ENCODE results near the gene MRPL22.

GRCh38 chr5:155017610-155018009 lies 76.7 kb downstream of the MRPL22 start:
- no peak for TF ChIP-seq CTCF (conservative IDR thresholded peaks at IDR 0.05)
- no peak for TF ChIP-seq EZH2 (IDR thresholded peaks at IDR 0.05; ENCODE audit: low read depth)

Data from PC-9 (cell line).